ENCODE data around the gene IPO13. TPM values are rescaled to one million over a fixed set of nuclear protein-coding genes. Genes with fewer than 3 reads are reported as not detected.

The IPO13 gene
- total RNA-seq, 1 donor from 2014 or later: 24.8 TPM

GRCh38 chr1:44000122-44000665 is 53.4 kb downstream of the IPO13 start:
- no peak overlapping the region for H3K4me3 Mint-ChIP-seq
- no peak for DNase-seq
- intact Hi-C loops (cut with micrococcal nuclease): no loop called here
- H3K27me3 Mint-ChIP-seq: no peaks in the 10 kb centered on the region
- peaks cover 2% of the 10 kb centered on the region for H3K4me1 Mint-ChIP-seq
- TF ChIP-seq CTCF (IDR thresholded peaks at IDR 0.05): no peak
- no peak for ATAC-seq (ENCODE audit: low read depth)
- no peaks in the 10 kb centered on the region for H3K36me3 Mint-ChIP-seq (ENCODE audit: low read depth)
- CTCF ChIA-PET: interaction anchor here (9.2 kb wide), 1 partner anchor 35 kb away, joined by 150 read pairs; no protein-coding TSS in a partner anchor
- no peaks in the 10 kb centered on the region for H3K9me3 Mint-ChIP-seq
- H3K27ac Mint-ChIP-seq: no peak overlapping the region
- POLR2A ChIA-PET: interaction anchor here (0.5 kb wide), 1 partner anchor 47 kb away, joined by 3 read pairs; no protein-coding TSS in a partner anchor

GRCh38 chr1:44002165-44002564 is 55.4 kb downstream of the IPO13 start:
- Mint-ChIP-seq H3K36me3 (ENCODE audit: low read depth) (no peaks in the 10 kb centered on the region), H3K4me1 (no peaks in the 10 kb centered on the region), H3K27ac (no peak overlapping the region), H3K4me3 (no peak overlapping the region), H3K9me3 (no peaks in the 10 kb centered on the region), H3K27me3 (no peaks in the 10 kb centered on the region)
- ChIA-PET CTCF (interaction anchor here (9.2 kb wide), 1 partner anchor 33 kb away, joined by 150 read pairs; no protein-coding TSS in a partner anchor), POLR2A (no interaction called here)
- no peak for TF ChIP-seq CTCF (IDR thresholded peaks at IDR 0.05)
- DNase-seq (no peak), ATAC-seq (ENCODE audit: low read depth) (no peak)
- intact Hi-C loops (cut with micrococcal nuclease): no loop called here

GRCh38 chr1:44002606-44003157 is 55.9 kb downstream of the IPO13 start:
- ATAC-seq (ENCODE audit: low read depth): no peak
- intact Hi-C loops (cut with micrococcal nuclease): no loop called here
- ChIA-PET POLR2A (no interaction called here), CTCF (interaction anchor here (9.2 kb wide), 1 partner anchor 33 kb away, joined by 150 read pairs; no protein-coding TSS in a partner anchor)
- Mint-ChIP-seq H3K36me3 (ENCODE audit: low read depth) (no peaks in the 10 kb centered on the region), H3K4me1 (no peaks in the 10 kb centered on the region), H3K27me3 (no peaks in the 10 kb centered on the region), H3K9me3 (no peaks in the 10 kb centered on the region), H3K27ac (no peak overlapping the region), H3K4me3 (no peak overlapping the region)
- no peak for TF ChIP-seq CTCF (IDR thresholded peaks at IDR 0.05)
- DNase-seq: no peak

- H3K4me1 Mint-ChIP-seq: no peaks in the 10 kb centered on the region
- no peaks in the 10 kb centered on the region for H3K27me3 Mint-ChIP-seq
- no peaks in the 10 kb centered on the region for H3K36me3 Mint-ChIP-seq (ENCODE audit: low read depth)
- no peaks in the 10 kb centered on the region for H3K9me3 Mint-ChIP-seq
- intact Hi-C loops (cut with micrococcal nuclease): no loop called here
- H3K4me3 Mint-ChIP-seq: no peak overlapping the region
- no peak for ATAC-seq (ENCODE audit: low read depth)
- no peak for TF ChIP-seq CTCF (IDR thresholded peaks at IDR 0.05)
- no peak for DNase-seq
- no peak overlapping the region for H3K27ac Mint-ChIP-seq
- ChIA-PET CTCF (no interaction called here), POLR2A (interaction anchor here (0.6 kb wide), 1 partner anchor 14 kb away, joined by 5 read pairs; no protein-coding TSS in a partner anchor)
Observed at GRCh38 chr1:44008259-44008658, 61.5 kb downstream of the IPO13 start.

GRCh38 chr1:44010935-44011471 is 64.3 kb downstream of the IPO13 start:
- Mint-ChIP-seq H3K27ac (no peak overlapping the region), H3K36me3 (ENCODE audit: low read depth) (no peaks in the 10 kb centered on the region), H3K4me1 (no peaks in the 10 kb centered on the region), H3K4me3 (no peak overlapping the region), H3K9me3 (no peaks in the 10 kb centered on the region), H3K27me3 (peaks cover 6% of the 10 kb centered on the region)
- ChIA-PET CTCF (interaction anchor here (1.0 to 3.1 kb wide), 2 partner anchors 26 to 37 kb away, joined by 3 to 10 read pairs; no protein-coding TSS in a partner anchor), POLR2A (interaction anchor here (0.6 kb wide), 1 partner anchor 1555 kb away, joined by 3 read pairs; no protein-coding TSS in a partner anchor)
- intact Hi-C loops (cut with micrococcal nuclease): no loop called here
- no peak for TF ChIP-seq CTCF (IDR thresholded peaks at IDR 0.05)
- no peak for DNase-seq
- ATAC-seq (ENCODE audit: low read depth): no peak
